ENCODE results near the gene TTC7B.

The TTC7B gene

GRCh38 chr14:90648421-90648820 lies 167.8 kb downstream of the TTC7B start:
- Histone ChIP-seq H3K9me3 (ENCODE audit: insufficient read depth, low read length) (no peaks in the 10 kb centered on the region), H3K4me2 (ENCODE audit: low read depth, low read length, poor library complexity, severe bottlenecking) (no peak overlapping the region), H3K36me3 (ENCODE audit: low read length) (no peaks in the 10 kb centered on the region), H4K20me1 (ENCODE audit: low read depth, low read length) (no peaks in the 10 kb centered on the region), H2AFZ (ENCODE audit: low read depth, low read length, severe bottlenecking) (no peak overlapping the region), H3K9me2 (replicated peaks; ENCODE audit: insufficient read depth, low read length) (no peaks in the 10 kb centered on the region), H3F3A (ENCODE audit: insufficient read depth) (no peaks in the 10 kb centered on the region), H3K27ac (ENCODE audit: low read depth, low read length) (no peak overlapping the region), H3K9ac (ENCODE audit: low read length) (no peak overlapping the region), H3K27me3 (ENCODE audit: low read length) (no peaks in the 10 kb centered on the region), H3K4me3 (ENCODE audit: insufficient read depth, low read length, poor library complexity, severe bottlenecking) (no peak overlapping the region), H3K79me2 (ENCODE audit: insufficient read depth, low read length) (no peaks in the 10 kb centered on the region)
- TF ChIP-seq CTCF (IDR thresholded peaks at IDR 0.05; ENCODE audit: insufficient read depth, low read length, poor library complexity, severe bottlenecking) (no peak), EZH2phosphoT487 (conservative IDR thresholded peaks at IDR 0.05; ENCODE audit: low read length) (no peak)

- H3F3A ChIP-seq (ENCODE audit: insufficient read depth), result no peaks in the 10 kb centered on the region
- no peak overlapping the region for H3K27ac ChIP-seq (ENCODE audit: low read depth, low read length)
- no peak for TF ChIP-seq CTCF (IDR thresholded peaks at IDR 0.05; ENCODE audit: insufficient read depth, low read length, poor library complexity, severe bottlenecking)
- no peak for TF ChIP-seq EZH2phosphoT487 (conservative IDR thresholded peaks at IDR 0.05; ENCODE audit: low read length)
- H3K36me3 ChIP-seq (ENCODE audit: low read length), result no peaks in the 10 kb centered on the region
- H3K9ac ChIP-seq (ENCODE audit: low read length), result no peak overlapping the region
- no peak overlapping the region for H2AFZ ChIP-seq (ENCODE audit: low read depth, low read length, severe bottlenecking)
- H3K4me3 ChIP-seq (ENCODE audit: insufficient read depth, low read length, poor library complexity, severe bottlenecking), result no peak overlapping the region
- no peaks in the 10 kb centered on the region for H3K9me2 ChIP-seq (replicated peaks; ENCODE audit: insufficient read depth, low read length)
- H3K27me3 ChIP-seq (ENCODE audit: low read length), result no peaks in the 10 kb centered on the region
- H4K20me1 ChIP-seq (ENCODE audit: low read depth, low read length), result no peaks in the 10 kb centered on the region
- H3K79me2 ChIP-seq (ENCODE audit: insufficient read depth, low read length), result no peaks in the 10 kb centered on the region
- H3K4me2 ChIP-seq (ENCODE audit: low read depth, low read length, poor library complexity, severe bottlenecking), result no peak overlapping the region
- no peaks in the 10 kb centered on the region for H3K9me3 ChIP-seq (ENCODE audit: insufficient read depth, low read length)
Measured at GRCh38 chr14:90647473-90648005, 168.7 kb downstream of the TTC7B start.

GRCh38 chr14:90645842-90646443 lies 170.3 kb downstream of the TTC7B start:
- Histone ChIP-seq H3K4me2 (ENCODE audit: low read depth, low read length, poor library complexity, severe bottlenecking) (no peak overlapping the region), H3K9ac (ENCODE audit: low read length) (no peak overlapping the region), H3K27ac (ENCODE audit: low read depth, low read length) (no peak overlapping the region), H4K20me1 (ENCODE audit: low read depth, low read length) (no peaks in the 10 kb centered on the region), H3K79me2 (ENCODE audit: insufficient read depth, low read length) (no peaks in the 10 kb centered on the region), H3K9me3 (ENCODE audit: insufficient read depth, low read length) (no peaks in the 10 kb centered on the region), H3K36me3 (ENCODE audit: low read length) (no peaks in the 10 kb centered on the region), H3F3A (ENCODE audit: insufficient read depth) (no peaks in the 10 kb centered on the region), H3K27me3 (ENCODE audit: low read length) (no peaks in the 10 kb centered on the region), H2AFZ (ENCODE audit: low read depth, low read length, severe bottlenecking) (no peak overlapping the region), H3K9me2 (replicated peaks; ENCODE audit: insufficient read depth, low read length) (no peaks in the 10 kb centered on the region), H3K4me3 (ENCODE audit: insufficient read depth, low read length, poor library complexity, severe bottlenecking) (no peak overlapping the region)
- no peak for TF ChIP-seq EZH2phosphoT487 (conservative IDR thresholded peaks at IDR 0.05; ENCODE audit: low read length)
- no peak for TF ChIP-seq CTCF (IDR thresholded peaks at IDR 0.05; ENCODE audit: insufficient read depth, low read length, poor library complexity, severe bottlenecking)

Data from SU-DHL-6 (cell line).